ENCODE measurements around the gene USP12. TPM values are rescaled to one million over a fixed set of nuclear protein-coding genes. Genes with fewer than 3 reads are reported as not detected.

USP12 gene
- total RNA-seq, 3 donors from 2014 or later (not counting 1 experiment from before 2014, with no cell fraction given), result 44.3 to 55.3 (median 50.9) TPM

GRCh38 chr13:27188239-27188638, 16.6 kb upstream of the USP12 start:
- Histone ChIP-seq H3K4me1 (ENCODE audit: control insufficient read depth, insufficient read depth, low read length) (no peaks in the 10 kb centered on the region), H3K27me3 (ENCODE audit: control insufficient read depth, insufficient read depth, low read length) (no peaks in the 10 kb centered on the region), H3K27ac (ENCODE audit: low read length) (no peak overlapping the region), H3K4me3 (ENCODE audit: low read length) (no peak overlapping the region), H3K9me3 (ENCODE audit: control insufficient read depth, insufficient read depth, low read length) (no peaks in the 10 kb centered on the region), H3K36me3 (ENCODE audit: control insufficient read depth, insufficient read depth, low read length) (no peaks in the 10 kb centered on the region)
- H3K4me3 Mint-ChIP-seq, result no peak overlapping the region
- DNase-seq (no peak), ATAC-seq (no peak)
- H3K27me3 Mint-ChIP-seq (ENCODE audit: low read depth in 2 of 2), result peaks cover 10 to 12% of the 10 kb centered on the region in 2 donors
- H3K27ac Mint-ChIP-seq, result no peak overlapping the region
- H3K9me3 Mint-ChIP-seq, result no peaks in the 10 kb centered on the region
- H3K36me3 Mint-ChIP-seq, result no peaks in the 10 kb centered on the region
- H3K4me1 Mint-ChIP-seq, result no peaks in the 10 kb centered on the region
- TF ChIP-seq CTCF (IDR thresholded peaks at IDR 0.05), result no peak
- 93% methylated on average over 4 of the region's 4 CpGs for WGBS (ENCODE audit: insufficient coverage)
- intact Hi-C loops (cut with micrococcal nuclease), result no loop called here

GRCh38 chr13:27186295-27186694, 14.7 kb upstream of the USP12 start:
- intact Hi-C loops (cut with micrococcal nuclease), result no loop called here
- no peaks in the 10 kb centered on the region for H3K9me3 Mint-ChIP-seq
- no peaks in the 10 kb centered on the region for H3K36me3 Mint-ChIP-seq
- DNase-seq, result no peak
- H3K4me1 ChIP-seq (ENCODE audit: control insufficient read depth, insufficient read depth, low read length), result no peaks in the 10 kb centered on the region
- H3K27ac ChIP-seq (ENCODE audit: low read length), result no peak overlapping the region
- H3K27me3 ChIP-seq (ENCODE audit: control insufficient read depth, insufficient read depth, low read length), result no peaks in the 10 kb centered on the region
- no peaks in the 10 kb centered on the region for H3K9me3 ChIP-seq (ENCODE audit: control insufficient read depth, insufficient read depth, low read length)
- TF ChIP-seq CTCF (IDR thresholded peaks at IDR 0.05), result no peak
- H3K27ac Mint-ChIP-seq, result no peak overlapping the region
- 94% methylated on average over 4 of the region's 5 CpGs for WGBS (ENCODE audit: insufficient coverage)
- no peaks in the 10 kb centered on the region for H3K4me1 Mint-ChIP-seq
- ATAC-seq, result no peak
- H3K4me3 ChIP-seq (ENCODE audit: low read length), result no peak overlapping the region
- no peak overlapping the region for H3K4me3 Mint-ChIP-seq
- H3K27me3 Mint-ChIP-seq (ENCODE audit: low read depth in 2 of 2), result peaks cover 0 to 12% of the 10 kb centered on the region in 2 donors
- H3K36me3 ChIP-seq (ENCODE audit: control insufficient read depth, insufficient read depth, low read length), result no peaks in the 10 kb centered on the region

- Histone ChIP-seq H3K36me3 (ENCODE audit: control insufficient read depth, insufficient read depth, low read length) (no peaks in the 10 kb centered on the region), H3K27me3 (ENCODE audit: control insufficient read depth, insufficient read depth, low read length) (no peaks in the 10 kb centered on the region), H3K9me3 (ENCODE audit: control insufficient read depth, insufficient read depth, low read length) (no peaks in the 10 kb centered on the region), H3K4me3 (ENCODE audit: low read length) (no peak overlapping the region), H3K27ac (ENCODE audit: low read length) (no peak overlapping the region), H3K4me1 (ENCODE audit: control insufficient read depth, insufficient read depth, low read length) (no peaks in the 10 kb centered on the region)
- Mint-ChIP-seq H3K9me3 (no peaks in the 10 kb centered on the region), H3K4me1 (no peaks in the 10 kb centered on the region), H3K27ac (no peak overlapping the region), H3K36me3 (no peaks in the 10 kb centered on the region), H3K4me3 (no peak overlapping the region), H3K27me3 (ENCODE audit: low read depth in 2 of 2) (peaks cover 0 to 15% of the 10 kb centered on the region in 2 donors)
- no peak for ATAC-seq
- WGBS (ENCODE audit: insufficient coverage), result 88% methylated on average over 9 of the region's 9 CpGs
- DNase-seq, result no peak
- intact Hi-C loops (cut with micrococcal nuclease), result no loop called here
- TF ChIP-seq CTCF (IDR thresholded peaks at IDR 0.05), result no peak
These were observed 12.0 kb upstream of the USP12 start for GRCh38 chr13:27183561-27184147.

Measured in natural killer cell (primary cell).